ENCODE measurements around the gene NAALADL2.

NAALADL2 gene

DNA sequence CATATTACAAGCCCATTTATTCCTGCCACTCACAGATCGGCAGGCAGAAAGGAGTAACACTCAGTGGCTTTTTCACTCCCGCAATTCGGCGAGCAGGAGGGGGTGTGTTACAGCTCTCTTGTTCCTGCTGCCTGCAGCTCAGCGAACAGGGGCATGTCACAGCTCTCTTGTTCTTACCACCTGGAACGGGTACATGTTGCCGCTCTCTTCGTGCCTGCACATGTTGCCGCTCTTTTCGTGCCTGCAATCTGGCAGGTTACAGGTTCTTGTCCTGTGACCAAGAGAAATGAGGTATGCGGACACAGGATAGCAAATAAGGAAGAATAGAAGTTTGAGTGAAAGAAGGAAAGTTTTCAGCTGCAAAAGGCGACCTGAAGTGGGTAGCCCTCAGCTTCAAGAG lies 761.4 kb downstream of the NAALADL2 start:
- H3K36me3 ChIP-seq: no peaks in the 10 kb centered on the region
- no peak for DNase-seq
- no peaks in the 10 kb centered on the region for H3K9me3 ChIP-seq
- no peak overlapping the region for H3K4me3 ChIP-seq (ENCODE audit: low read depth, low read length)
- TF ChIP-seq, protein P1, sequence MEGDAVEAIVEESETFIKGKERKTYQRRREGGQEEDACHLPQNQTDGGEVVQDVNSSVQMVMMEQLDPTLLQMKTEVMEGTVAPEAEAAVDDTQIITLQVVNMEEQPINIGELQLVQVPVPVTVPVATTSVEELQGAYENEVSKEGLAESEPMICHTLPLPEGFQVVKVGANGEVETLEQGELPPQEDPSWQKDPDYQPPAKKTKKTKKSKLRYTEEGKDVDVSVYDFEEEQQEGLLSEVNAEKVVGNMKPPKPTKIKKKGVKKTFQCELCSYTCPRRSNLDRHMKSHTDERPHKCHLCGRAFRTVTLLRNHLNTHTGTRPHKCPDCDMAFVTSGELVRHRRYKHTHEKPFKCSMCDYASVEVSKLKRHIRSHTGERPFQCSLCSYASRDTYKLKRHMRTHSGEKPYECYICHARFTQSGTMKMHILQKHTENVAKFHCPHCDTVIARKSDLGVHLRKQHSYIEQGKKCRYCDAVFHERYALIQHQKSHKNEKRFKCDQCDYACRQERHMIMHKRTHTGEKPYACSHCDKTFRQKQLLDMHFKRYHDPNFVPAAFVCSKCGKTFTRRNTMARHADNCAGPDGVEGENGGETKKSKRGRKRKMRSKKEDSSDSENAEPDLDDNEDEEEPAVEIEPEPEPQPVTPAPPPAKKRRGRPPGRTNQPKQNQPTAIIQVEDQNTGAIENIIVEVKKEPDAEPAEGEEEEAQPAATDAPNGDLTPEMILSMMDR (IDR thresholded peaks at IDR 0.05; ENCODE audit: low read depth, low read length): no peak
- H3K27me3 ChIP-seq: no peaks in the 10 kb centered on the region
- no peaks in the 10 kb centered on the region for H3K4me1 ChIP-seq

DNA sequence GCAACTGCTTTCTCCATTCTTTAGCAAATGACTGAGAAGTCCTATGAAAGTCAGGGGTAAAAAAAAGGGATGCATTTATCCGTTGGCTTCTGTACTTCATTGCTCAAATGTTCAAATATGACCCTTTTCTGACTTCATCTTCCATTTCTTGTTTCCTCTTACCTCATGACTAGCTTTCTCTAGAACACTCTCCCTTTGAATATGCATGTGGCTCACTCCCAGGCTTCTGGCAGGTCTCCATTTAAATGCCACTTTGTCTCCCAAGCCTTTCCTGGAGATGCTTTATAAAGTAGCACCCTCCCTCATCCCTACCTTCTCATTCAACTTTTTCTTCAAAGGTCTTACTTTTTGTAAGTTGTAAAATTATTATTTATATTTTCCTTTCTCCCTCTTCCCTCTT lies 781.8 kb downstream of the NAALADL2 start:
- no peak for DNase-seq
- TF ChIP-seq, protein P1 (IDR thresholded peaks at IDR 0.05; ENCODE audit: low read depth, low read length): no peak
- no peaks in the 10 kb centered on the region for H3K27me3 ChIP-seq

DNA sequence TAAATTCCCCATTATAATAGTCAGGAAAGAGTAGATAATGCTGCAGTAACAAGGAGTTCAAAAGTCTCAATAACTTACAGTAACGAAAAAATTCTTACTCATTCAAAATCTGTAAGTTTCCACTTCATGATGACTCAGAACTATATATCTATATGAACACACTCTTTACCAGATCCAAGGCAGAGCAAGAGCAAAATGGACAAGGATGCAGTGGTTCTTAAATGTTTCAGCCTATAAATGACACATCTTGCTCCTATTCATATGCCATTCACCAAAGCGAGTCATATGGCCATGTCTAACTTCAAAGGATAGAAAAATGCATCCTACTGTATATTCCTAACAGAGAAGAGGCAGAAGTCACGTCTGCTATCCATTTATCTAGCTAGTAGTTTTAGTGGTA lies 787.7 kb downstream of the NAALADL2 start:
- Histone ChIP-seq H3K36me3 (no peaks in the 10 kb centered on the region), H3K4me3 (ENCODE audit: low read depth, low read length) (no peak overlapping the region), H3K27me3 (no peaks in the 10 kb centered on the region), H3K4me1 (peaks cover 26% of the 10 kb centered on the region), H3K9me3 (no peaks in the 10 kb centered on the region)
- DNase-seq: no peak
- TF ChIP-seq, protein P1 (IDR thresholded peaks at IDR 0.05; ENCODE audit: low read depth, low read length): no peak

More for the DNA sequence above, 781.8 kb downstream of the NAALADL2 start:
- Histone ChIP-seq H3K9me3 (no peaks in the 10 kb centered on the region), H3K4me3 (ENCODE audit: low read depth, low read length) (no peak overlapping the region), H3K4me1 (no peaks in the 10 kb centered on the region), H3K36me3 (no peaks in the 10 kb centered on the region)

DNA sequence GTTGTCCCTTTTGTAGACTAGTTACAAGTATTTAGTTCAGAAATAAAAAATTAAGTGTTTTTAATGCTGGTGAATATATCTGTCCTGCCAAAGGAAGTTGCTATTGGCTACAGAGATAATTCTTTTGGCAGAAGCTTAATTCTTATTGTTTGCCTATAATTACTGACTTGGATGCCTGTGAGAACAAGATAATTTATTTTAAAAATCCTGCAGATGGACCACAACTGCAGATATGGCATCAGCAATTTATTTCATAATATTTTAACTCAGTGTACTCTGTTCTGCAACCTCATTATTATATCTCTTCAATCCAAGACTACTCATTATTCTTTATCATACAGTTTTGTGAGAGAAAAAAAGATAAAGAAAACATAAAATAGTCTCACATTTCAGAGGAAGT lies 789.8 kb downstream of the NAALADL2 start:
- no peaks in the 10 kb centered on the region for H3K9me3 ChIP-seq
- H3K27me3 ChIP-seq: no peaks in the 10 kb centered on the region
- H3K4me3 ChIP-seq (ENCODE audit: low read depth, low read length): no peak overlapping the region
- no peak for DNase-seq
- TF ChIP-seq, protein P1 (IDR thresholded peaks at IDR 0.05; ENCODE audit: low read depth, low read length): no peak
- no peaks in the 10 kb centered on the region for H3K36me3 ChIP-seq
- peaks cover 26% of the 10 kb centered on the region for H3K4me1 ChIP-seq

DNA sequence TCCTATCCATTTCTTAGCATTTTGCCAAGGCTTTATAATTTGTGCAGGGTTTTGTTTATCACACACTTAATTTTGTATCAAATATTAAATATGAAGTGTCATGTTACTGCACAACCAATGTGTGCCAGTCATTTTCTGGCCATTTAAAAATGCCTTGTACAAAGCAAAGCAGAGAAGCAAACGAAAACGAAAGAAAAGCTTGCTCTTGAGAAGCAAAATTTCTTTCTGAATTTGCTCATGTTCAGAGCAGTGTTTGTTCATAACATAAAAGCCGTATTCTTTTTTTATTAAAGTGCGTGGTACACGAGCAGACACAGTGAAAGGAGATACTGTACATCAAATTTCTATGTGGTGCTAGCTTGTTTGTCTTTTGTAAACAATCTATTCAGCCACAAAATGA lies 792.6 kb downstream of the NAALADL2 start:
- no peaks in the 10 kb centered on the region for H3K36me3 ChIP-seq
- peaks cover 26% of the 10 kb centered on the region for H3K4me1 ChIP-seq
- H3K27me3 ChIP-seq: no peaks in the 10 kb centered on the region
- H3K9me3 ChIP-seq: no peaks in the 10 kb centered on the region
- TF ChIP-seq, protein P1 (IDR thresholded peaks at IDR 0.05; ENCODE audit: low read depth, low read length): no peak
- H3K4me3 ChIP-seq (ENCODE audit: low read depth, low read length): no peak overlapping the region
- DNase-seq: no peak

DNA sequence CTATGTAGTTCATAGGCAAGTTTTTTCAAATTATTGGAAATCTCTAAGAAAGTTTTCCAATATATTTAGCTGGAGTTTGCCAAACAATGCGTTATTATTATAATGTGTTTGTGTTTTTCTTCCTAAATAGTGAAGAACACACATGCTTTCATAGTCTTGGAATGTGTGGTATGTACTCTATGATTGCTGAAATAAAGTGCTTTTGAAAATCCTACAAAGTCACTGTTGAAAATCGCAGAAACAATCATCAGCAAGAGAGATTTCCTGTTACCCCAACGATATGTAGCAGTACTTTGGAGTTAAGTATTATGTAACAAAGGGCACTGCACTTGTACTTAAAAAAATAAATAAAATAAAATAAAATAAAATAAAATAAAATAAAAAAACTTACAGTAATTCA lies 796.2 kb downstream of the NAALADL2 start:
- Histone ChIP-seq H3K9me3 (no peaks in the 10 kb centered on the region), H3K27me3 (no peaks in the 10 kb centered on the region), H3K36me3 (no peaks in the 10 kb centered on the region), H3K4me3 (ENCODE audit: low read depth, low read length) (no peak overlapping the region), H3K4me1 (peaks cover 6% of the 10 kb centered on the region)
- TF ChIP-seq, protein P1 (IDR thresholded peaks at IDR 0.05; ENCODE audit: low read depth, low read length): no peak
- DNase-seq: no peak
